ENCODE data around the gene PTPRN2. TPM values are rescaled to one million over a fixed set of nuclear protein-coding genes. Genes with fewer than 3 reads are reported as not detected.

Gene PTPRN2
- total and polyA plus RNA-seq, 2 of the 13 experiments (the other 11 are each of a cell fraction or from before 2014, with no cell fraction given), result 2.5 to 24.2 TPM

- DNase-seq (ENCODE audit: low spot score) (no peak), ATAC-seq (no peak), FAIRE-seq (no peak)
- intact Hi-C loops (cut with micrococcal nuclease; ENCODE audit: unreplicated experiment) (no loop called here), in situ Hi-C loops (cut with HindIII; ENCODE audit: extremely low pct_ligation_motif_present, low pct_unique_long_range_greater_than_20kb) (no loop called here)
- Histone ChIP-seq H4K20me1 (ENCODE audit: insufficient read depth, low read length) (peaks cover 3% of the 10 kb centered on the region; the same call in 1 of the 2 replicates), H3K4me1 (ENCODE audit: insufficient read depth, low read length) (no peaks in the 10 kb centered on the region), H3K9me3 (ENCODE audit: low read length) (no peaks in the 10 kb centered on the region), H3K79me2 (ENCODE audit: insufficient read depth, low read length) (no peaks in the 10 kb centered on the region), H2AFZ (ENCODE audit: low read length) (no peak overlapping the region), H3K36me3 (replicated peaks in 1 of 2; ENCODE audit: control insufficient read depth in 1 of 2, insufficient read depth in 2 of 2, low read length in 2 of 2) (no peaks in the 10 kb centered on the region), H3K27ac (ENCODE audit: extremely low read length, insufficient read depth, low read length) (no peak overlapping the region), H3K27me3 (ENCODE audit: control insufficient read depth in 1 of 2, insufficient read depth in 2 of 2, low read length in 2 of 2) (peaks cover 0 to 5% of the 10 kb centered on the region in 2 experiments; a peak in 1 of 5 replicates), H3K4me2 (ENCODE audit: low read depth, low read length) (no peak overlapping the region), H3K9ac (ENCODE audit: insufficient read depth, low read depth, low read length) (no peak overlapping the region), H3K4me3 (replicated peaks in 1 of 3; ENCODE audit: insufficient read depth in 1 of 3, low read depth in 2 of 3, low read length in 3 of 3) (no peak overlapping the region)
- CTCF ChIA-PET (ENCODE audit: low intra/inter-chr PET ratio, low total read pairs), result no interaction called here
- TF ChIP-seq ZFP41 (CRISPR knock-in tag; IDR thresholded peaks at IDR 0.05; ENCODE audit: borderline replicate concordance), result no peak
- no peak for TF ChIP-seq ATM (IDR thresholded peaks at IDR 0.05; ENCODE audit: borderline replicate concordance)
- TF ChIP-seq MAFK (conservative IDR thresholded peaks at IDR 0.05 in 1 of 2, IDR thresholded peaks at IDR 0.05 in 1 of 2; ENCODE audit: low read length in 2 of 2), result peak; percentile 23 to 64; a peak in 3 of 4 replicates
- no peak for TF ChIP-seq GABPB1 (CRISPR knock-in tag; IDR thresholded peaks at IDR 0.05)
- TF ChIP-seq MAFF (IDR thresholded peaks at IDR 0.05; ENCODE audit: low read depth, low read length), result peak; percentile 45; the same call in 1 of the 2 replicates
- 61% methylated on average over 5 of the region's 5 CpGs for WGBS (ENCODE audit: low lambda C conversion rate)
- POLR2A ChIA-PET, result no interaction called here
- no TSS peak for BruUV-seq (replicated peaks)
Observed at GRCh38 chr7:157803906-157804305, 783.7 kb downstream of the PTPRN2 start.

DNA sequence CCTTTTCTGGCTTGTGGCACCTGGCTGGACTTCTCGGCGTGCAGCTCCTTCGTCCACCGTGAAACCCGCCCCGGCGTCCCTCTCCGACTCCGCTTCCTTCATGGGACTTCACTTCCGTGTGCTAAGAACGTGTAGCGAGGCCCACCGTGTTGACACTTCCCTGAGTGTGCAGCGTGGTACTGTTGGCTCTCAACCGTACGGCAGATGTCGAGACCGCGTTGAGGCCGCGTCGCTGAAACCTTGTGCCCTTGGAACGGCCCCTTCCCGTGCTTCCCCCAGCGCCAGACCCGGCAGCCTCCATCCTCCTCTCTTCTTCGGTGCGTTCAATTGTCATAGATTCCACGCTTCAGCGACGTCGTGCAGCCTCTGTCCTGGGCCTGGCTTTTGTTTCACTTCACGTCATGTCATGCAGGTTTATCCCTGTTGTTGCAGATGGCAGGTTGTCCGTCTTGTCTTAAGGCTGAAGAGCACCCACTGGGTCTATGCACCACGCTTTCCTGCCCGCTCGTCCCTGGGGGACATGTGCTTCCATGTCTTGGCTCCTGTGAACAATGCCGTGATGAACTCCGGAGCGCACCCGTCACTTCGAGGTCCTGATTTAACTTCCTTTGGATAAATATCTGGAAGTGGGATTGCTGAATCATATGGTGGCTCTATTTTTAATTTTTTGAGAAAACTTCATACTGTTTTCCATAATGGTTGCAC lies 785.5 kb downstream of the PTPRN2 start:
- in situ Hi-C loops (cut with HindIII; ENCODE audit: extremely low pct_ligation_motif_present, low pct_unique_long_range_greater_than_20kb), result no loop called here

More for the DNA sequence above, 785.5 kb downstream of the PTPRN2 start:
- H3K4me2 ChIP-seq (ENCODE audit: low read depth, low read length), result no peak overlapping the region
- no peaks in the 10 kb centered on the region for H3K4me1 ChIP-seq (ENCODE audit: insufficient read depth, low read length)
- no peak overlapping the region for H2AFZ ChIP-seq (ENCODE audit: low read length)
- no peak overlapping the region for H3K9ac ChIP-seq (ENCODE audit: insufficient read depth, low read depth, low read length)
- no peak overlapping the region for H3K27ac ChIP-seq (ENCODE audit: extremely low read length, insufficient read depth, low read length)
- peaks cover 0 to 8% of the 10 kb centered on the region in 2 experiments; a peak in 2 of 5 replicates for H3K27me3 ChIP-seq (ENCODE audit: control insufficient read depth in 1 of 2, insufficient read depth in 2 of 2, low read length in 2 of 2)
- ChIA-PET CTCF (ENCODE audit: low intra/inter-chr PET ratio, low total read pairs) (no interaction called here), POLR2A (no interaction called here)
- DNase-seq (ENCODE audit: low spot score) (no peak), ATAC-seq (no peak), FAIRE-seq (no peak)
- intact Hi-C loops (cut with micrococcal nuclease; ENCODE audit: unreplicated experiment), result no loop called here
- no peaks in the 10 kb centered on the region for H4K20me1 ChIP-seq (ENCODE audit: insufficient read depth, low read length)
- H3K4me3 ChIP-seq (replicated peaks in 1 of 3; ENCODE audit: insufficient read depth in 1 of 3, low read depth in 2 of 3, low read length in 3 of 3), result no peak overlapping the region
- 84% methylated on average over 42 of the region's 42 CpGs for WGBS (ENCODE audit: low lambda C conversion rate)
- no peaks in the 10 kb centered on the region for H3K9me3 ChIP-seq (ENCODE audit: low read length)
- no peaks in the 10 kb centered on the region for H3K36me3 ChIP-seq (replicated peaks in 1 of 2; ENCODE audit: control insufficient read depth in 1 of 2, insufficient read depth in 2 of 2, low read length in 2 of 2)
- no peaks in the 10 kb centered on the region for H3K79me2 ChIP-seq (ENCODE audit: insufficient read depth, low read length)
- BruUV-seq (replicated peaks), result no TSS peak
- TF ChIP-seq SCMH1 (CRISPR knock-in tag; IDR thresholded peaks at IDR 0.05; ENCODE audit: borderline replicate concordance) (no peak), ZNF598 (CRISPR knock-in tag; IDR thresholded peaks at IDR 0.05; ENCODE audit: borderline replicate concordance) (no peak), ZNF570 (CRISPR knock-in tag; IDR thresholded peaks at IDR 0.05; ENCODE audit: borderline replicate concordance) (no peak), NFE2L2 (IDR thresholded peaks at IDR 0.05; ENCODE audit: low read length) (no peak)
- TF ChIP-seq, protein P1, sequence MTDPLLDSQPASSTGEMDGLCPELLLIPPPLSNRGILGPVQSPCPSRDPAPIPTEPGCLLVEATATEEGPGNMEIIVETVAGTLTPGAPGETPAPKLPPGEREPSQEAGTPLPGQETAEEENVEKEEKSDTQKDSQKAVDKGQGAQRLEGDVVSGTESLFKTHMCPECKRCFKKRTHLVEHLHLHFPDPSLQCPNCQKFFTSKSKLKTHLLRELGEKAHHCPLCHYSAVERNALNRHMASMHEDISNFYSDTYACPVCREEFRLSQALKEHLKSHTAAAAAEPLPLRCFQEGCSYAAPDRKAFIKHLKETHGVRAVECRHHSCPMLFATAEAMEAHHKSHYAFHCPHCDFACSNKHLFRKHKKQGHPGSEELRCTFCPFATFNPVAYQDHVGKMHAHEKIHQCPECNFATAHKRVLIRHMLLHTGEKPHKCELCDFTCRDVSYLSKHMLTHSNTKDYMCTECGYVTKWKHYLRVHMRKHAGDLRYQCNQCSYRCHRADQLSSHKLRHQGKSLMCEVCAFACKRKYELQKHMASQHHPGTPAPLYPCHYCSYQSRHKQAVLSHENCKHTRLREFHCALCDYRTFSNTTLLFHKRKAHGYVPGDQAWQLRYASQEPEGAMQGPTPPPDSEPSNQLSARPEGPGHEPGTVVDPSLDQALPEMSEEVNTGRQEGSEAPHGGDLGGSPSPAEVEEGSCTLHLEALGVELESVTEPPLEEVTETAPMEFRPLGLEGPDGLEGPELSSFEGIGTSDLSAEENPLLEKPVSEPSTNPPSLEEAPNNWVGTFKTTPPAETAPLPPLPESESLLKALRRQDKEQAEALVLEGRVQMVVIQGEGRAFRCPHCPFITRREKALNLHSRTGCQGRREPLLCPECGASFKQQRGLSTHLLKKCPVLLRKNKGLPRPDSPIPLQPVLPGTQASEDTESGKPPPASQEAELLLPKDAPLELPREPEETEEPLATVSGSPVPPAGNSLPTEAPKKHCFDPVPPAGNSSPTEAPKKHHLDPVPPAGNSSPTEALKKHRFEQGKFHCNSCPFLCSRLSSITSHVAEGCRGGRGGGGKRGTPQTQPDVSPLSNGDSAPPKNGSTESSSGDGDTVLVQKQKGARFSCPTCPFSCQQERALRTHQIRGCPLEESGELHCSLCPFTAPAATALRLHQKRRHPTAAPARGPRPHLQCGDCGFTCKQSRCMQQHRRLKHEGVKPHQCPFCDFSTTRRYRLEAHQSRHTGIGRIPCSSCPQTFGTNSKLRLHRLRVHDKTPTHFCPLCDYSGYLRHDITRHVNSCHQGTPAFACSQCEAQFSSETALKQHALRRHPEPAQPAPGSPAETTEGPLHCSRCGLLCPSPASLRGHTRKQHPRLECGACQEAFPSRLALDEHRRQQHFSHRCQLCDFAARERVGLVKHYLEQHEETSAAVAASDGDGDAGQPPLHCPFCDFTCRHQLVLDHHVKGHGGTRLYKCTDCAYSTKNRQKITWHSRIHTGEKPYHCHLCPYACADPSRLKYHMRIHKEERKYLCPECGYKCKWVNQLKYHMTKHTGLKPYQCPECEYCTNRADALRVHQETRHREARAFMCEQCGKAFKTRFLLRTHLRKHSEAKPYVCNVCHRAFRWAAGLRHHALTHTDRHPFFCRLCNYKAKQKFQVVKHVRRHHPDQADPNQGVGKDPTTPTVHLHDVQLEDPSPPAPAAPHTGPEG (CRISPR knock-in tag; IDR thresholded peaks at IDR 0.05), result no peak
